NCI-H345 (cell line): ENCODE data around the gene SFT2D2.
A peak's percentile ranks its signal among the peaks of the same experiment; 100 is the strongest.

ENCODE experiments used
- DNase-seq: peaks from one replicate; lab custom pipeline; 2025; lab: John Stamatoyannopoulos, UW

Gene SFT2D2

GRCh38 chr1:168265596-168265995 is 39.8 kb downstream of the SFT2D2 start:
- DNase-seq: no peak

GRCh38 chr1:168266644-168267186 is 40.9 kb downstream of the SFT2D2 start:
- DNase-seq: no peak

- no peak for DNase-seq
Measured at GRCh38 chr1:168271636-168272035, 45.8 kb downstream of the SFT2D2 start.

- no peak for DNase-seq
Measured at GRCh38 chr1:168273575-168273974, 47.8 kb downstream of the SFT2D2 start.

- DNase-seq: peak; percentile 11
Measured at GRCh38 chr1:168279253-168279652, 53.4 kb downstream of the SFT2D2 start.

- DNase-seq: no peak
Measured at GRCh38 chr1:168280296-168280927, 54.6 kb downstream of the SFT2D2 start, which contains the start of gene TBX19. Gene TBX19 (plus strand): TSS chr1:168280877. CDS start chr1:168281091, 214 bp downstream.

- no peak for DNase-seq
Measured at GRCh38 chr1:168281603-168282325, 56.0 kb downstream of the SFT2D2 start.

GRCh38 chr1:168285521-168285790 is 59.7 kb downstream of the SFT2D2 start:
- DNase-seq: peak; percentile 14

- no peak for DNase-seq
Measured at GRCh38 chr1:168285971-168286927, 60.4 kb downstream of the SFT2D2 start.

- DNase-seq: no peak
Measured at GRCh38 chr1:168287237-168287664, 61.4 kb downstream of the SFT2D2 start.

GRCh38 chr1:168288311-168289052 is 62.7 kb downstream of the SFT2D2 start:
- no peak for DNase-seq

GRCh38 chr1:168291222-168291837 is 65.5 kb downstream of the SFT2D2 start:
- no peak for DNase-seq

- peak; percentile 6 for DNase-seq
Measured at GRCh38 chr1:168293356-168293755, 67.6 kb downstream of the SFT2D2 start.

- no peak for DNase-seq
Measured at GRCh38 chr1:168295411-168296114, 69.8 kb downstream of the SFT2D2 start.

GRCh38 chr1:168297019-168297730 is 71.4 kb downstream of the SFT2D2 start:
- peak; percentile 69 for DNase-seq

- no peak for DNase-seq
Measured at GRCh38 chr1:168298446-168298845, 72.6 kb downstream of the SFT2D2 start.

- no peak for DNase-seq
Measured at GRCh38 chr1:168300626-168301025, 74.8 kb downstream of the SFT2D2 start.

GRCh38 chr1:168301664-168302320 is 76.0 kb downstream of the SFT2D2 start:
- no peak for DNase-seq
